ENCODE measurements around the gene PCDHGA9.
A peak's percentile ranks its signal among the peaks of the same experiment; 100 is the strongest.
"Not testable (repeated sequence)": the region's sequence is repeated elsewhere in the genome, so short reads cannot be mapped to it uniquely, and the experiment has no call there.

PCDHGA9 gene

DNA sequence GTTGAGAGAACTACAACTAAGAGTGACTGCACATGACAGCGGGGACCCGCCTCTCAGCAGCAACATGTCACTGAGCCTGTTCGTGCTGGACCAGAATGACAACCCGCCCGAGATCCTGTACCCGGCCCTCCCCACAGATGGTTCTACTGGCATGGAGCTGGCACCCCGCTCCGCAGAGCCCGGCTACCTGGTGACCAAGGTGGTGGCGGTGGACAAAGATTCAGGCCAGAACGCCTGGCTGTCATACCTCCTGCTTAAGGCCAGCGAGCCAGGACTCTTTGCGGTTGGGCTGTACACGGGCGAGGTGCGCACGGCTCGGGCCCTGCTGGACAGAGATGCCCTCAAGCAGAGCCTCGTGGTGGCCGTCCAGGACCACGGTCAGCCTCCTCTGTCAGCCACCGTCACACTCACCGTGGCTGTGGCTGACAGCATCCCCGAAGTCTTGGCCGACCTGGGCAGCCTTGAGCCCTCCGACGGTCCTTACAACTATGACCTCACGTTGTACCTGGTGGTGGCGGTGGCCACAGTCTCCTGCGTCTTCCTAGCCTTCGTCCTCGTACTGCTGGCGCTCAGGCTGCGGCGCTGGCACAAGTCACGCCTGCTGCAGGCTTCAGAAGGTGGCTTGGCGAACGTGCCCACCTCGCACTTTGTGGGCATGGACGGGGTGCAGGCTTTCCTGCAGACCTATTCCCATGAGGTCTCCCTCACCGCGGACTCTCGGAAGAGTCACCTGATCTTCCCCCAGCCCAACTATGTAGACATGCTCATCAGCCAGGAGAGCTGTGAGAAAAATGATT, 17.9 kb upstream of the PCDHGA9 start:
- no peak for DNase-seq

DNA sequence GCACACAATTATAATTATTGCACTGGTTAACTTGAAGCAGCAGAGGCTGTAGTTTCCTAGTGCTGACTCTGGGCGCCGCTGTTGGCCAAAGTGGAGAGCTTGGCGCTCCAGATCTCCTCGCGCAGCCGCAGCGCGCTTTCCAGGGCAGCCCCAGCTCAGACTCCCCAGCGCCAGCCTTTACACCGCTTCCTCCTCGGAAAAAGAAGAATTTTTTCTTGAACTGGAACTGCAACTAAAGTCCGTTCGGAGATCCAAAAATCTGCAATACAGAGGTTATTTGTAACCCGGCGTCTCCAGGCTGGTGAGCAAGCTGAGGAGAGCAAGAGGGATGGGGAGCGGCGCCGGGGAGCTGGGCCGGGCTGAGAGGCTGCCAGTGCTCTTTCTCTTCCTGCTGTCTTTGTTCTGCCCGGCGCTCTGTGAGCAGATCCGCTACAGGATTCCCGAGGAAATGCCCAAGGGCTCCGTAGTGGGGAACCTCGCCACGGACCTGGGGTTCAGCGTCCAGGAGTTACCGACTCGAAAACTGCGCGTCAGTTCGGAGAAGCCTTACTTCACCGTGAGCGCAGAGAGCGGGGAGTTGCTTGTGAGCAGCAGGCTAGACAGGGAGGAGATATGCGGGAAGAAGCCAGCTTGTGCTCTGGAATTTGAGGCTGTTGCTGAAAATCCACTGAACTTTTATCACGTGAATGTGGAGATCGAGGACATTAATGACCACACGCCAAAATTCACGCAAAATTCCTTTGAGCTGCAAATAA, 14.8 kb upstream of the PCDHGA9 start, which contains the start of gene PCDHGB4:
Gene PCDHGB4 (plus strand): TSS at position 142 of the 755 bp plus-strand sequence. CDS start 187 bp downstream, at position 329.
- DNase-seq, result not testable (repeated sequence)

DNA sequence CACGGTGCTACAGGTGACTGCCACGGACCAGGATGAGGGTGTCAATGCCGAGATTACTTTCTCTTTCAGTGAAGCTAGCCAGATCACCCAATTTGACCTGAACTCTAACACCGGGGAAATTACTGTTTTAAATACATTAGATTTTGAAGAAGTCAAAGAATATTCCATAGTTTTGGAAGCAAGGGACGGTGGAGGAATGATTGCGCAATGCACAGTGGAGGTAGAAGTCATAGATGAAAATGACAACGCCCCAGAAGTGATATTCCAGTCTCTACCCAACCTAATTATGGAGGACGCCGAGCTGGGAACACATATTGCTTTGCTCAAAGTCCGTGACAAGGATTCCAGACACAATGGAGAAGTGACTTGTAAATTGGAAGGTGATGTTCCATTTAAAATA, 13.9 kb upstream of the PCDHGA9 start:
- DNase-seq, result no peak

DNA sequence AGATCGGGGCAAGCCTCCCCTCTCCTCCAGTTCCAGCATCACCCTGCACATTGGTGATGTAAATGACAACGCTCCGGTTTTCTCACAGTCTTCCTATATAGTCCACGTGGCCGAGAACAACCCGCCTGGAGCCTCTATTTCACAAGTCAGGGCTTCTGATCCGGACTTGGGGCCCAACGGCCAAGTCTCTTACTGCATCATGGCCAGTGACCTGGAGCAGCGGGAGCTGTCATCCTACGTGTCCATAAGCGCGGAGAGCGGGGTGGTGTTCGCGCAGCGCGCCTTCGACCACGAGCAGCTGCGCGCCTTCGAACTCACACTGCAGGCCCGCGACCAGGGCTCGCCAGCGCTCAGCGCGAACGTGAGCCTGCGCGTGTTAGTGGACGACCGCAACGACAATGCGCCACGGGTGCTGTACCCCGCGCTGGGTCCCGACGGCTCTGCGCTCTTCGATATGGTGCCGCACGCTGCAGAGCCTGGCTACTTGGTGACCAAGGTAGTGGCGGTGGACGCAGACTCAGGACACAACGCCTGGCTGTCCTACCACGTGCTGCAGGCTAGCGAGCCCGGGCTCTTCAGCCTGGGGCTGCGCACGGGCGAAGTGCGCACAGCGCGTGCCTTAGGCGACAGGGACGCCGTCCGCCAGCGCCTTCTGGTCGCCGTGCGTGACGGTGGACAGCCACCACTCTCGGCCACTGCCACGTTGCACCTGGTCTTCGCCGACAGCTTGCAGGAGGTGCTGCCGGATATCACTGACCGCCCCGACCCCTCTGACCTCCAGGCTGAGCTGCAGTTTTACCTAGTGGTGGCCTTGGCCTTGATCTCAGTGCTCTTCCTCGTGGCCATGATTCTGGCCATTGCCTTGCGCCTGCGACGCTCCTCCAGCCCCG, 13.2 kb upstream of the PCDHGA9 start:
- DNase-seq, result no peak

DNA sequence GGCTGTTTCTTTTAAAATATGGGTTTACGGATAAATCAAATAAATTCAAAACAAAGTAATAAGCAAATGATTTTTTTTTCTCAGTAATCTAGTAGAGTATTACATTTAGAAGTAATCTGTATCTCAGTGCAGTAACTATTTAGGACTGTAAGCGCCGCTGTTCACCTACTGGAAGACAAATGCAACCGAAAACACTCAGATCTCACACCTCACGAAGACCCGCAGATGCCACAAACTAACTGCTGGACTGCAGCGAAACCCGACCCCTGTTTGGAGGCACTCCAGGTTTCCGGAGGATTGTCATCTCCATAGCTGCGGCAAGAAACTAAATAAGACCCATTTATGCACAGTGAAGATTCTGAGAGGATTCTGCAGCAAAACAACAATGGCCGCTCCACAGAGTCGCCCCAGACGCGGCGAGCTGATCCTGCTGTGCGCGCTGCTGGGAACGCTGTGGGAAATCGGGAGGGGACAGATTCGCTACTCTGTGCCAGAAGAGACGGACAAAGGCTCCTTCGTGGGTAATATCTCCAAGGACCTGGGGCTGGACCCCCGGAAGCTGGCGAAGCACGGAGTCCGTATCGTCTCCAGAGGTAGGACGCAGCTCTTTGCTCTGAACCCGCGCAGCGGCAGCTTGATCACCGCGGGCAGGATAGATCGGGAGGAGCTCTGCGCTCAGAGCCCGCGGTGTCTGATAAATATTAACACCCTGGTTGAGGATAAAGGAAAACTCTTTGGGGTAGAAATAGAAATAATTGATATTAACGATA, 10.0 kb upstream of the PCDHGA9 start, which contains the start of gene PCDHGA8:
Gene PCDHGA8 (plus strand): TSS at position 205 of the 770 bp plus-strand sequence. CDS start 181 bp downstream, at position 386.
- DNase-seq, result no peak

DNA sequence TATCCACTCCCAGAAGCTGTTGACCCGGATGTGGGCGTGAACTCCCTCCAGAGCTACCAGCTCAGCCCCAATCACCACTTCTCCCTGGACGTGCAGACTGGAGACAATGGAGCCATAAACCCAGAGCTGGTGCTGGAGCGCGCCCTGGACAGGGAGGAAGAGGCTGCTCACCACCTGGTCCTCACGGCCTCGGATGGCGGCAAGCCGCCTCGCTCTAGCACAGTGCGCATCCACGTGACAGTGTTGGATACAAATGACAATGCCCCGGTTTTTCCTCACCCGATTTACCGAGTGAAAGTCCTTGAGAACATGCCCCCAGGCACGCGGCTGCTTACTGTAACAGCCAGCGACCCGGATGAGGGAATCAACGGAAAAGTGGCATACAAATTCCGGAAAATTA, 9.3 kb upstream of the PCDHGA9 start:
- no peak for DNase-seq

GRCh38 chr5:141394401-141395187, 8.0 kb upstream of the PCDHGA9 start:
- not testable (repeated sequence) for DNase-seq

GRCh38 chr5:141397756-141398551, 4.6 kb upstream of the PCDHGA9 start, which contains the start of gene PCDHGB5:
PCDHGB5 (plus strand) TSS chr5:141397947; CDS start chr5:141398128, 181 bp downstream.
- DNase-seq, result not testable (repeated sequence)

DNA sequence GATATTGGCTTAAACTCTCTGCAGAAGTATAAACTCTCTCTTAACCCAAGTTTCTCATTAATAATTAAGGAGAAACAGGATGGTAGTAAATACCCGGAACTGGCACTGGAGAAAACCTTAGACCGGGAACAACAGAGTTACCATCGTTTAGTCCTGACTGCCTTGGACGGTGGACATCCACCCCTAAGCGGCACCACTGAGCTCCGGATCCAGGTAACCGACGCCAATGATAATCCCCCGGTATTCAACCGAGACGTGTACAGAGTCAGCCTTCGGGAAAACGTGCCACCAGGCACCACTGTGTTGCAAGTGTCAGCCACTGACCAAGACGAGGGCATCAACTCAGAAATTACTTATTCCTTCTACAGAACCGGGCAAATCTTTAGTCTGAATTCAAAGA, 4.0 kb upstream of the PCDHGA9 start:
- DNase-seq, result no peak

- DNase-seq, result no peak
These were observed 2.9 kb upstream of the PCDHGA9 start for GRCh38 chr5:141399555-141400258.

DNA sequence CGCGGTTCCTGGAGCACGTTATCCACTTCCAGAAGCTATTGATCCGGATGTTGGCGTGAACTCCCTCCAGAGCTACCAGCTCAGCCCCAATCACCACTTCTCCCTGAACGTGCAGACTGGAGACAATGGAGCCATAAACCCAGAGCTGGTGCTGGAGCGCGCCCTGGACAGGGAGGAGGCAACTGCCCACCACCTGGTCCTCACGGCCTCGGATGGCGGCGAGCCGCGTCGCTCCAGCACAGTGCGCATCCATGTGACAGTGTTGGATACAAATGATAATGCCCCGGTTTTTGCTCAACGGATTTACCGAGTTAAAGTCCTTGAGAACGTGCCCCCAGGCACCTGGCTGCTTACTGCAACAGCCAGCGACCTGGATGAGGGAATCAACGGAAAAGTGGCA, 809 bp downstream of the PCDHGA9 start:
- no peak for DNase-seq

- DNase-seq, result not testable (repeated sequence)
These were observed 5.4 kb downstream of the PCDHGA9 start, which contains the start of gene PCDHGB6 for GRCh38 chr5:141407790-141408505. PCDHGB6 (plus strand) TSS chr5:141408021; CDS start chr5:141408203, 182 bp downstream.

DNA sequence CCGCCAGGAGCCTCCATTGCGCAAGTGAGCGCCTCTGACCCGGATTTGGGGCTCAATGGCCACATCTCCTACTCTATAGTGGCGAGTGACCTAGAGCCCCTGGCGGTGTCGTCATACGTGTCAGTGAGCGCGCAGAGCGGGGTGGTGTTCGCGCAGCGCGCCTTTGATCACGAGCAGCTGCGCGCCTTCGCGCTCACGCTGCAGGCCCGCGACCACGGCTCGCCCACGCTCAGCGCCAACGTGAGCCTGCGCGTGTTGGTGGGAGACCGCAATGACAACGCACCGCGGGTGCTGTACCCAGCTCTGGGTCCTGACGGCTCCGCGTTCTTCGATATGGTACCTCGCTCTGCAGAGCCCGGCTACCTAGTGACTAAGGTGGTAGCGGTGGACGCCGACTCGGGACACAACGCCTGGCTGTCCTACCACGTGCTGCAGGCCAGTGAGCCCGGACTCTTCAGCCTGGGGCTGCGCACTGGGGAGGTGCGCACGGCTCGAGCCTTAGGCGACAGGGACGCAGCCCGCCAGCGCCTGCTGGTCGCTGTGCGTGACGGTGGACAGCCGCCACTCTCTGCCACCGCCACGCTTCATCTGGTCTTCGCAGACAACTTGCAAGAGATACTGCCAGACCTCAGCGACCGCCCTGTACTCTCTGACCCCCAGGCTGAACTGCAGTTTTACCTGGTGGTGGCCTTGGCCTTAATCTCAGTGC, 7.2 kb downstream of the PCDHGA9 start:
- DNase-seq, result no peak

GRCh38 chr5:141411575-141411974, 9.0 kb downstream of the PCDHGA9 start:
- DNase-seq, result no peak

- peak; percentile 11 for DNase-seq
These were observed 10.4 kb downstream of the PCDHGA9 start, which contains the start of gene PCDHGA10 for GRCh38 chr5:141412854-141413539. PCDHGA10 (plus strand) TSS chr5:141412987; CDS start chr5:141413176, 189 bp downstream.

DNA sequence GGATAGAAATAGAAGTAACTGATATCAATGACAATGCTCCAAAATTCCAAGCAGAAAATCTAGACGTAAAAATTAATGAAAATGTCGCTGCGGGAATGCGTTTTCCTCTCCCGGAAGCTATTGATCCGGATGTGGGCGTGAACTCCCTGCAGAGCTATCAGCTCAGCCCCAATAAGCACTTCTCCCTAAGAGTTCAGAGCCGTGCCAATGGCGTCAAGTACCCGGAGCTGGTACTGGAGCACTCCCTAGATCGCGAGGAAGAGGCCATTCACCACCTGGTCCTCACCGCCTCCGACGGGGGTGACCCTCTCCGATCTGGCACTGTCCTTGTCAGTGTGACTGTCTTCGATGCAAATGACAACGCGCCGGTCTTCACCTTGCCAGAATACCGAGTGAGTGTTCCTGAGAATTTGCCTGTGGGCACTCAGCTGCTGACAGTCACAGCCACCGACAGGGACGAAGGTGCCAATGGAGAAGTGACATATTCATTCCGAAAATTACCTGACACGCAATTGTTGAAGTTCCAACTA, 11.0 kb downstream of the PCDHGA9 start:
- no peak for DNase-seq
